HCEC 1CT (cell line): ENCODE results near the gene ZNF469.
A peak's percentile ranks its signal among the peaks of the same experiment; 100 is the strongest.

Source experiments
- DNase-seq: peaks from one replicate; pipeline ENCODE4 v3.0.0-alpha.2; 2017

ZNF469 gene

DNA sequence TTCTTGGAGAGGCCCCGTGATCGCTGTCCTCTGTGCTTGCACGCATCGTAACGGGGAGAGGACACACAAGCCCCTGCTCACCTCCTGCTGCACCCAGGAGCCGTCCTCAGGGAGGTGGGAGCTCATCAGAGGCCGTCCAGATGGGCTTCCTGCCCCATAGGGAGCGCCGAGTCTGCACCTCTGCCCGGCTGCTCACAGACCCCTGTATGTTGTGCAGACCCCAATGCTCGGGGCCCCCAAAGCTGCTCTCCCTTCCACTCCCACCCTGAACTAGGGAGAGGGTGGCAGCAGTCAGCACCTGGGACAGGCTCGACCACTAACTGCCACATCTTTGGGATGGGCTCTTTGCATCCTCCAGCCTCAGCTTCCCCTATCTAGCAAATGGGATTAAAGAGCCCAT, 4.4 kb upstream of the ZNF469 start:
- no peak for DNase-seq

DNA sequence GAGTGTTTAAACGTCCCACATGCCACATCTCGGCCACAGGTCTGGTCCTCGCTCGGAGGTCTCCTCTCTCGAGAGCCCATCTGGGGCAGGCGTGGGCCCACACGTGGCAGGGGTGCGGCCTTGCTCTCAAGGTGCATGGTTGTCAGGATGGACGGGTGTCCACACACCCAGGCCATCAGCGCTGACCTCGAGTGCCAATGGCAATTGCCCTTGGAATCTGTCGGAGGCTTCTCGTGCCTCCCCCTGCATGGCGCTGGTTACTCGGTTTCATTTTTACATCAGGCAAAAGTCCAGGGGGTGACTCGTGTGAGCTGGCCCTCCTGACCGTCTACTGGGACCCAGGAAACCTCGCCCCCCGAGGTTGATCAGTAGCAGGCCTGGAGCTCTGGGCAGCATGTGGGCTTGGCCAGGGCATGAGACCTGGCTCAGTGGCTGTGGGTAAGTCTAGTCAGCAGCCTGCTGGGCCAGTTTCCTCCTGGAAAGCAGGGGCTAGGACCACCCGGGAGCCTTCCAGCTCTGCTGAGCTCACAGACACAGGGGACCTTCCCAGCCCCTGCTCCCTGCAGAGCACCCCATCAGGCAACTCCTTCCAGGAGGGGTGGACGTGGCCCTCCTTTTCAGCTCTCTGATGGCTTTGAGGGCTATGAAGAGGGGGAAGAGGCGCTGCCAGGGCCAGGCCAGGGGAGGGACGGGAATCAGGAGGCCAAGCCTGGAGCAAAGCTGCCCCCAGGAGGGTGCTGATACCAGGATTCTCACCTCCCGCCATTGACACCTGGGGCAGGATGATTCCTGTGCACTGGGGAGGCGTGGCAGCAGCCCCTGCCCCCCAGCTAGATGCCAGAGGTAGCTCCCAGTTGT, 3.7 kb upstream of the ZNF469 start:
- no peak for DNase-seq

DNA sequence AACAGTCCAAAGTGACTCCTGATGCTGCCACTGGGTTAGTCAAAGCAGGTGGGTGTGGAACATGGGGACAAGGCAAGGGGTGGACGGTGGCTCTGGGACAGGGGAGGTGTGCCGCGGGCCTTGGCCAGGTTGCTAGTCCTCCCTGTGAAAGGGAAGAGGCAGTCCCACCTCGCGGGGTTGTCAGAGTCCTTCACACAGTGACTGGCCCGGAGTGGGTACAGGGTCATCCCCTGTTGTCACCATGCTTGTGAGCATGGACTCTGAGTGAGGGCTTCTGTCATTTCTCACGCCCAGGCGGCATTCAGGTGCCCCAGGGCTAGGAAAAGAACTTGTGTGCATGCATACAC, 3.1 kb upstream of the ZNF469 start:
- no peak for DNase-seq

DNA sequence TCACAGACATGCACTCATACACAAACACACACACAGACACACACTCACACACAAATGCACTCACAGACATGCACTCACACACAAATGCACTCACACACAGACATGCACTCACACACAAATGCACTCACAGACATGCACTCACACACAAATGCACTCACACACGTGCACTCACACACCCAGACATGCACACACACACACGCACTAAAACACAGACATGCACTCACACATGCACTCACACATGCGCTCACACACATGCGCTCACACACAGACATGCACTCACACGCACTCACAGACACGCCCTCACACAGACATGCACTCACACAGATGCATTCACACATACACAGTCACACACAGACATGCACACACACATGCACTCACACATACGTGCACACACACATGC, 2.7 kb upstream of the ZNF469 start:
- no peak for DNase-seq

DNA sequence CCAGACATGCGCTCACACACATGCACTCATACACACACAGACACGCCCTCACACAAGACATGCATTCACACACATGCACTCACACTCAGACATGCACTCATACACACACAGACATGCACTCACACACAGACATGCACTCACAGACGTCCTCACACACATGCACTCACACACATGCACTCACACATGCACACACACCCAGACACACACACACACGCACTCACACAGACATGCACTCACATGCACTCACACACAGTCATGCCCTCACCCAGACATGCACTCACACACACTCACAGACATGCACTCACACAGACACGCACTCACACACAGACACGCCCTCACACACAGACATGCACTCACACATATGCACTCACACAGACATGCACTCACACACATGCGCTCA, 2.1 kb upstream of the ZNF469 start:
- DNase-seq, result no peak

DNA sequence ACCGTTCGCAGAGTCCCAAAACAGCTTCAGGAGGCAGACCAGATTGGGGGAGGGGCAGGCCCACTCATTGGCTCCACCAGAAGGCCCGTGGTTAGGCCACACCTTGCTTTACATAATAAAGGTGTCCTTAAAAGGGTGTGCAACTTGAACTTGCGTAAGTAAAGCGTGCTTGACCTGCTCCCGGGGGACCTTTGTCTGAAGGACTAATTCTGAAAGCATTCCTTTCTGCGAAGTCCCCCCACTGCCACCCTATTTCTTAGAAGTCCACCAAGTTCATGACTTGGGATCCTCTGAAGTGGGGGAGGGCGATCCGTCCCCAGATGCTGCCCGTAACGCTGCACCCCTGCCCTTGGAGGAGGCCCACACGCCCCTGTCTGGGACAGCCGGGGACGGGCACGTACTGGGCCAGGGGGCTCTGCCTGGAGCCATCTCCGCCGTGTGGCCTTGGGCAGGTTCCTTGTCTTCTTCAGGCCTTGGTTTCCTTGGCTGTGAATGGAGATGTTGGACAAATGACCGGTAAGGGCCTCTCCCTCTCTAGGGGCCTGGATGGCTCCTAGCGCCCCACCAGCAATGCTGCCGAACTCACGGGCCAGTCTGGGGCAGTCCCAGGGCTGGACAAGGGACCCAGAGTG, 823 bp upstream of the ZNF469 start:
- DNase-seq, result no peak

DNA sequence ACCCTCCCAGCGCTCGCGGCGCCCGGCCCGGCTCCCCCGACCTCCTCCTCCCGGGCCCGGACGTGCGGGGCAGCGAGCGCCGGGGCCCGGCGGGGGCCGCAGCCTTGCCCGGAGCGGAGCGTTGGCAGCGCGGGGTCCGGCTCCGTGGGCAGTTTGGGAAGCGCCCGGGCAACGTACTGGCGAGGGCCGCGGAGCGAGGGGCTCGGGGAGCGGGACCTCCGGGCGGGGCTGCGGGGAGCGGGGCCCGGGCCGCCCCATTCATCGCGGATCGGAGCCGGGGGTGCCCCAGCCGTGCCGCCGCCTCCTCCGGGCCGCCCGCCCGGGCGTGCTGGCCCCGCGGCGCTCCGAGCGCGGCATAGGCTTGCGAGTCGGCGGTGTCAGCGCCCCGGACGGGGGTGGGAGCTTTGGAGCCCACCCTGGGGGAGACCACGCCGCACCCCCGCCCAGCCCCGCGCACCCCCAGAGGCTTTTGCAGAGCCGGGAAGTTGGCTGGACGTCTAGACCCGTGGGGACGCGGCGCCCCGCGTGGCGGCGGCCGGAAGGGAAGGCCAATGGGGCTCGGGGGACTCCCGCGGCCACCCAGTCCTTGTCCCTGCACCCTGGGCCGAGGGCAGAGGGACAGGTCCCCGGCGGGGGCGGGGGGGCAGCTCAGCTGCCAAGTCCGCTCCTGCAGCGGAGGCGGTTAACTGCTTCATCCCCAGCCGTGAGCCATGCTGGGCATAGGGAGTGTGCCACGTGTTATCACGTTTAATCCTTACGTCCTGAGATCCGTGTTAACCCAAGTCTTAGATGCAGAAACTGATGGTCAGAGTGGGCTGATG, 852 bp downstream of the ZNF469 start:
- peak; percentile 50 for DNase-seq

DNA sequence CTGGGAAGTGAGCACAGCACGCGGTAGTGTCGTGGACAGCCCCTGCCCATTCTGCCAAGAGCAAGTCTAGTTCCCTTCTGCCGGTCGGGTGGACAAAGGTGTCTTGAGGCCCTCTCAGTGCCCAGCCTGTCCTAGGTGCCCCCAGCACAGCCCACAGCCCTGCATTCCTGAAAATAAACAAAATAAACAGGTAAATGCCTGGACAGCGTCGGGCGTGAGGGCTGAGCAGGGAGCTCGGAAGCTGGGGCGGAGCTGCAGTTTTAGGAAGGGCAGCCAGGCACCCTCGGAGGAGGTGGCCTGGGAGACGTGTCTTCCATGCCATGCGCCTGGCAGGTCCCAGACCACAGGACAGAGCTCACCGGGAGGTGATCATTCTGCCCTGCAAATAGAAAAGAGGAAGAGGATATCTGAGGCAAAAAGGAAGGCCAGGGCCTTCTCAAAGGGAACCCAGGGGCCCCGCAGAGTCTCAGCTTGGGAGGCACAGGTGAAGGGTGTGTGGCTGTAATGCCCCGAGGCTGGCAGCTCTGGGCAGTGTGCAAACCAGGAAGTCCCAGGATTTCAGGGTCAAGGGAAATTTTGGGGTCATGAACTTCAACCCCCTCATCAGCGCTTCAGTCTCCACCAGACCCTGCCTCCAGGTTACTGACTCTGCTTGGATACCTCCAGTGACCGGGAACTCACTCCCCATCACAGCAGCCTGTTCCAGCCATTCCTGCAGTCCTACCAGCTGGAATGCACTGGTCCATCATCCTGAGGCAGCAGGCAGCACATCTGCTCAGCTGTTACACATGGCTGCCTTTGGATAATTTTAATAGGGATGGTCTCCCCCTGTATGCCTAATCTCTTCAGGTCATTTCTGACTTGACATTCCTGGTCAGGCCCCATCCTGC, 1.7 kb downstream of the ZNF469 start:
- DNase-seq, result no peak

DNA sequence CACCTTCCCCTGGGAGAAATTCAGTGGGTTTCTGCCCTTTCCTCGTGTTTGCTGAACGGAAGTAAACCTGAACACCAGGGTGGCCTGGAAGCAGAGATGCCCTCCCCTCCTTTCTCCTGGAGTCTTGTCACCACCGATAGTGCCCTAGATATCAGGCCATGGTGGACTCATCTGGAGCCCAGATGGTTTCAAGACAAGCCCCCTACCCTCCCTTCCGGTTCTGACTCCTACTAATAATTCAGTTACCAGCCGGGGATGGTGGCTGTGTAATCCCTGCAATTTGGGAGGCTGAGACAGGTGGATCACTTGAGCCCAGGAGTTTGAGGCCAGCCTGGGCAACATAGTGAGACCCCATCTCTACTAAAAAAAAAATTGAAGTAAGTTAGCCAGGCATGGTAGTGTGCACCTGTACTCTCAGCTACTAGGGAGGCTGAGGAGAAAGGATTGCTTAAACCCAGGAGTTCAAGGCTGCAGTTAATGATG, 2.4 kb downstream of the ZNF469 start:
- DNase-seq, result no peak

DNA sequence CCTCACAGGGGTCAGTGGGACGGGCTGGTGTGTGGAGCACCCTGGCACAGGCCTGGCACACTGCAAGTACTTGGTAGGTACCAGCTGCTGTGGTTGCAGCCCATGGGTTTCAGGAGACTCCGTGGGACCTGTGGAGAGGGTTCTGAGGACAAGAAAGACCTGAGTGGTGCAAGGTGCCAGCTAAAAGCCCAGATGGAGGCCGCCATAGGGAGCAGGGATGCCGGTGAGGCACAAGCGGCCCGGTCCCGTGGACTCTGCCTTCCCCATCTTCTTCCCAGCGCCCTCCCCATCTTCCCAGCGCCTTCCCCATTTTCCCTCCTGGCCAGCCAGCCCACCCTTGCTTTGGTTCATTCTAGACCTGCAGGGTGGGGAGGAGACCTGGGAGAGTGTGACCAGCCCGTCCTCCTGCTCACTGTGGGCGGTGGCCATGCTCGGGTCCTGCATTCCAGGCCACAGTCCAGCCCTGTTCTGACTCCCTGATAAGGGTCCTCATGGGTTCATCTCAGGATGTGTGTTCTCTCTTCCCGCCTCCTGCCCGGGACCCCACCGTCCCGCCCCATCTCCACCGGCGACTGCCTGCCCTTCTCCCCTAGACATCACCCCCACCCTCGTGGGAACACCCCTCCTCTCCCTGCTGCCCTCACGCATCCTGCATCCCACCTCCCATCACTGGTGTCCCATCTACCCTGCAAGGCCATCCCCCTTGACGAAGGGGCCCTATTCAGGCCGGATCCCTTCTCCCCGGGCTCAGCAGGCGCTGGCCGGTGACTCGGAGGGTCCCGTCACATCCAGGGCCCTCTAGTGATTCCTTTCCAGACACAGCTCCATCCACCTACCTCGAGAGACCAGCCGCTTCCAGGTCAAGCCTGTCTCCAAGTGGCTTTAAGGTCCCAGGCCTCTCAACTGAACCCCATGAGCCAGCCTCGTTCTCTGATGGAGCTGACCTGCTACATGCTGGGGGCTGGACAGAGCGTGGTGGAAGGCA, 3.4 kb downstream of the ZNF469 start:
- DNase-seq, result no peak

DNA sequence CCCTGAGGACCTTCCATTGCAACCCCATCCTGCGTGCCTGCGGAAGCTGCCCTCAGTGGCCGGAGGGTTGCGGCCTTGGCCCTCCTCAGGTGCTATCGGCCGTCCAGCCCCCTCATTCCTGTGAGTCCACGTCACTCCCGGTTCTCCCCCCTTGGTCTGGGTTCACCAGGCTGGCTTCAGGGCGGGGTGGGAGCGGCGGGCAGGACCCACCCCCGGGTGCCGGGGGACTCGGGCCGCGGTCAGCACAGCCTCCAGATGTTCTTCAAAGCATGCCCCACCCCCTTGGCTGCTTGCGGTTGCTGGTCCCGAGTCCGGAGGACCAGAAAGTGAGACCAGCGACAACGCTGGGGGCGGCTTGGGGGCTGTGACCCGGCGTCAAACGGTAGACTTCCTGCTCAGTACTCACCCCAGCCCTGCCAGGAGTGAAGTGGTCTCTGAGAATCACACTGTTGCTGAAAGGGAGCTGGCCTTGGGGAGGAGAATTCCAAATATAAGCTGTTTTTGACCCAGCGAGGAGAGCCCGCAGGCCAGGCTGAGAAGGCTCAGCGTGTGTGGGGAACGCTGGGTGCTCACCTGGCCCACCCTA, 4.5 kb downstream of the ZNF469 start:
- no peak for DNase-seq

DNA sequence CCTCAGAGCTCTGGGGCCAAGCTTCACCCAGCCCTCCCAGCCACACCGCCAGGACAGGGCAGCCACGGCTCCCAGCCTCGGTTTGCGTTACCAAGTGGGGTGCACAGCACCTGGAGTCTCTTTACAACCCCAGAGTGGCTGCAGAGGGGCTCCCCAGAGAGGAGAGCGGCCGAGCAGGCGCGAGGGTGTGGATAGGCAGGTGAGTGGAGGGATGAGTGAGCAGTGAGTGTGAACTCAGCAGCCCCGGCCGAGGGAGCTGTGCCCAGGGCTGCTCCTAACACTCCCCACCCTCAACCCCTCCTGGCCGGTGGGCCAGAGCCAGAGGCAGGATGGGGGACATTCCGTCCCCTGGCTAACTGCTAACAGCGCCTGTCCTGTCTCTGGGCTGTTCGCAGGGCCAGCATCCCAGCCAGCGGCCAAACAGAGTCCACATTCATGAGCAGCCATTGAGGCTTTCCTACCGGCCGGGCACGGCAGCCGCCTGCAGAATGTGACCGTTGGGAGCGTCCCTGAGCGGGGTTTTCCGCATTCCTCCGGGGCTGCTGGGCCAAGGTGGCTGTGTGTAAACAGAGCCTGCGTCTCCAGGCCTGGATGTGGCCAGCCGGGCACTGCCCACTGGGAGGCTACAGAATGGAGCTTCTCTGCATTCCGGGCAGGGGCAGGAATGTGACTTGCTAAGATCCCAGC, 5.3 kb downstream of the ZNF469 start:
- DNase-seq, result no peak

DNA sequence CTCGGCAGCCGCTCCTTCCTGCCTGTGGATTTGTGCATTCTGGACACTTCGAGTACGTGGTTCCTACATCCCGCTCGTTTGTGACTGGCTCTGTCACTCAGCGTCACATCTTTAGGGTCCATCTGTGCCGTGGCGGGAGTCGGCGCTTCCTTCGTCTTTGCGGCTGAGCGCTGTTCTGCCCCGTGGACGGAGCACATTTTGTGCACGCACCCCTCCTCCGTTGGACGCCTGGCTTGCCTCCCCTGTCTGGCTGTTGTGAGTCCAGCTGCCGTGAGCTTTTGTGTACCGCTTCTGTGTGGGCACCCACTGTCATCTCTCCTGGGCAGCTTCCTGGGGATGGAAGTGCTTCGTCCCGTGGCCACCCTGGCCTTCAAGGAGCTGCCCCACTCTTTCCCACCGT, 6.4 kb downstream of the ZNF469 start:
- no peak for DNase-seq

DNA sequence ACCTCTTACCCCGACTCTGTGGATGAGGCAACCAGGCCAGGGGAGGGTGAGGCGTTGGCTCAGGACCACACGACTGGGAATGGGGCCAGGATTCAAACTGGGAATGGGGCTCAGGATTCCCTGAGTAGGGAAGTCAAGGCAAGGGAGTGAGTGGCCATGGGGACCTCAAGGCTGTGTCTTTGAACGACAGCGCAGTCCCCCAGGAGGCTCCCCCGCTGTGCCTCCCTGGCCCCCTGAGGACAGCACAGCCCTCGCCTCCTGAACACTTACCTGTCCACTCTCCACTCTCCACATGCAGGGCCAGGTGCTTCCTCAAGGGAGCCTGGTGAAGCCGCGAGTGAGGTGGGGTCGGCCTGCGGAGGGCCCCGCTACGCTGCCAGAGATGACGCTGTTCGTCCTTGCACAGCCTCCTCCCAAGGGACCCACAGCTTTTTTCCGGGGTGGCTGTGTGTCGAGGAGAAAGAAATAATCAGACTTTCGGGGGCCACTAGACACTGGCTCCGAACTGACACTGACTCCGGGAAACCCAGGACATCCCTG, 6.9 kb downstream of the ZNF469 start:
- DNase-seq, result no peak

DNA sequence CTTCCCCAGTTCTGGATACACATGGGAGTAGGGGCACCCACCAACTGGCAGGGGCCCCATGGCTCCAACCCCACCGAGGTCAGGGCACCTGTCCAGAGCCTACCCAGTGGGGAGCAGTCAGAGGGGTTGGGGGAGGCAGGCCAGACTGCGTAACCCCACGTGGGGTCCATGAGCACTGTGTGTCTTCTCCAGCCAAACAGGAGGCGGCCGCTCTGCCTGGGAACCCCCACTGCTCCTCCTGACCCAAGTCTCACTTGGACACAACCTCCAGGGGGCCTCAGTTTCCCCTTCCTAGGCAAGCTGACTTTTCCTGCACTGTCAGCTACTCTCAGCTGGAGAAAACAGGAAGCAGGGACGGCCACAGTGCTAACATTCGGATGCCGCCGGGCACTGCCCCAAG, 7.5 kb downstream of the ZNF469 start:
- no peak for DNase-seq

DNA sequence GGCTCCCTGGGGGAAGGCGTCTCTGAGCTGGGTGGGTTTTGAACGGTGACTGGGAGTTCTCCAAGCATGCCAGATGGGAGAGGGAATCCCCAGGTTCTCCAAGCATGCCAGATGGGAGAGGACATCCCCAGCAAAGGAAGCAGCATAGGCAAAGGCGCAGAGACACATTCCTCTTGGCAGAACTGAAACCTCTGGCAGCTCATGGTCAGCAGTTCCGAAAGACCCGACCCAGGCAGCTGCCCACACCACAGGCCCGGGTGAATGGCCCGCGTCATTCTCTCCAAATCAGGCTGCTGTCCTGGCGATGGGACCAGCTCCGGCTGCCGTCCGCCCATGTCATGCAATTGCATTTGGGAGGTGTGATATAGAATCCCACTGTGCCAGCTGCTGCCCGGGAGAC, 8.0 kb downstream of the ZNF469 start:
- DNase-seq, result no peak

DNA sequence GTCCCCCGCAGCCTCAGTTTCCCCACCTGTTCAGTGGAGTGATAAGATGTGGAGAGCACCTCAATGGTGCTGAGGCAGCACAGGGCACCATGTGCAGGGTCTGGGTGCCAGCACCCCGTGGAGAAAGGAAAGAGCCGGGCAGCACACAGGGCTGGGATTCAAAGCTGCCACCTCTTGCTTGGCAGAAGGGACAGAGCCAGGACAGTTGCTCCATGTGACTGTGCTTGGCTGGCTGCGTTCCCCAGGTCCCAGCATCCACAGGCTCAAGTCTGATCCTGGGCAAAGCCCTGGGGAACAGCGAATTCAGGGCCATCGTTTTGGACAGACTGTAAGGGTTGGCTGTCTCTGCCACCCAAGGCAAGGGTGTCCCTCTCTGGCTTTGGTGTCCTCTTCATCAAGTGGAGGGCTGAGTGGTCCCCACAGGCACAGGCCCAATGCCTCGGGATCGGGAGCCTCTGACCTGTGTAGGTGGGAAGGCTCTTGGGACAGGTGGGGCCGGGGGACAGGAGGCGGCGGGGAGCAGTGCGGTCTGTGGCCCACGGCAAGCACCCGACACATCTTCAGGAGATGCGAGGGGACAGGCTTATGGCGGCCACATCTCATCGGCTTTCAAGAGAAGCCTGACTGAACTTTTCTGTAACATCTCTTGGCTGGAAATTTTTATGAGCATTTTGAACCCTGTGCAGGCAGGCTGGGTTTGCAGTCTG, 8.5 kb downstream of the ZNF469 start:
- no peak for DNase-seq

DNA sequence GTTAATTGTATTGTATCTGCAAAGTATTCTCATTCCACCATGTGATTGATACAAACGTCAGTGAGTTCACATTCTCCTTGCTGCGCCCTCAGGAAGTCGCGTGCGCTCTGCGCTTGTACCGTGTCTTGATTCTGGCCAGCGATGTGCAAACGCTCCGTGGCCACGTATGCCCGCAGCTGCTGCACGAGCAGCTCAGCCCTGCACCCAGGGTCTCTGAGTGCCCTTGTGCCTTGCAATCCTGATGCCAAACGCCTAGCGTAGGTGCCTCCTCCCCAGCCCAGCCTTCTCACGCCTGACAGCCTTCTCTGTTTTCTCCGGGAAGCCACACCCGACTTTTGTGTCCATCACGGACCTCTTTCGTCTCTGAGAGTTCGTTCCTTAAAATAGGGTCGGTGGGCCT, 9.4 kb downstream of the ZNF469 start:
- DNase-seq, result no peak

DNA sequence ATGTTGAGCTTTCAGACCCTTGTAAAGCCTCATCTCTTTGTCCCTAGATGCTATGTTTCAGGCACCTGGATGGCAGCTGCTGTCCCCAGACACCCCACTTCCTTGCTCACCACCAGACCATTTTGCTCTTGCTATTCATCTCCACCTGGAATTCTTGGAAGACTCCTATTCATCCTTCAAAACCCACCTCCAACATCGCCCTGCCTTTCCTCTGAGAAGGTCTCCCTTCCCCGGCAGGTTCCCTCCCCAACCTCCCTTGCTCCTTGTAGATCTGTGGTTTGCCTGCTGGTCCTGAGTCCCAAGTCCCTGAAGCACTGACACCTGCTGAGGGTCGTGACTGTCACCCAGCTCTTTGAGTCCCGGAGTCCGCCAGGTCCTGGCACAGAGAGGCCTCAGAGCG, 9.9 kb downstream of the ZNF469 start:
- no peak for DNase-seq
